SU-DHL-6 (cell line): ENCODE data around the gene HSPD1.
"Not testable (repeated sequence)": the region's sequence is repeated elsewhere in the genome, so short reads cannot be mapped to it uniquely, and the experiment has no call there.

ENCODE experiments used
- EZH2phosphoT487 ChIP-seq: fragments of 200-600 bp; sonication (generic), shearing (Covaris generic); conservative IDR thresholded peaks from 2 replicates; pipeline ENCODE4 v1.6.1; 2018; ENCODE audit warnings: mild to moderate bottlenecking, antibody characterized with exemption, low read length, moderate library complexity, mixed read lengths
- TF ChIP-seq, protein P1 (sequence below): fragments of 200-600 bp; sonication (generic); IDR thresholded peaks from one replicate; pipeline ENCODE4 v1.5.1; 2017; ENCODE audit warnings: antibody characterized with exemption, mild to moderate bottlenecking, low read length, moderate library complexity; ENCODE audit not compliant: insufficient read depth, poor library complexity, severe bottlenecking

DNA sequence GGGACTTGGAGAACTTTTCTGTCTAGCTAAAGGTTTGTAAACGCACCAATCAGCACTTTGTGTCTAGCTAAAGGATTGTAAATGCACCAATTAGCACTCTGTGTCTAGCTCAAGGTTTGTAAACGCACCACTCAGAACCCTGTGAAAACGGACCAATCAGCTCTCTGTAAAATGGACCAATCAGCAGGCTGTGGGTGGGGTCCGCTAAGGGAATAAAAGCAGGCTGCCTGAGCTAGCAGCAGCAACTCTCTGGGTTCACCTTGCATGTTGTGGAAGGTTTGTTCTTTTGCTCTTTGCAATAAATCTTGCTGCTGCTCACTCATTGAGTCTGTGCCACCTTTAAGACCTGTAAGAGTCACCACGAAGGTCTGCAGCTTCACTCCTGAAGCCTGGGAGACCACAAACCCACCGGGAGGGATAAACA is 48.7 kb downstream of the HSPD1 start:
- TF ChIP-seq, protein P1, sequence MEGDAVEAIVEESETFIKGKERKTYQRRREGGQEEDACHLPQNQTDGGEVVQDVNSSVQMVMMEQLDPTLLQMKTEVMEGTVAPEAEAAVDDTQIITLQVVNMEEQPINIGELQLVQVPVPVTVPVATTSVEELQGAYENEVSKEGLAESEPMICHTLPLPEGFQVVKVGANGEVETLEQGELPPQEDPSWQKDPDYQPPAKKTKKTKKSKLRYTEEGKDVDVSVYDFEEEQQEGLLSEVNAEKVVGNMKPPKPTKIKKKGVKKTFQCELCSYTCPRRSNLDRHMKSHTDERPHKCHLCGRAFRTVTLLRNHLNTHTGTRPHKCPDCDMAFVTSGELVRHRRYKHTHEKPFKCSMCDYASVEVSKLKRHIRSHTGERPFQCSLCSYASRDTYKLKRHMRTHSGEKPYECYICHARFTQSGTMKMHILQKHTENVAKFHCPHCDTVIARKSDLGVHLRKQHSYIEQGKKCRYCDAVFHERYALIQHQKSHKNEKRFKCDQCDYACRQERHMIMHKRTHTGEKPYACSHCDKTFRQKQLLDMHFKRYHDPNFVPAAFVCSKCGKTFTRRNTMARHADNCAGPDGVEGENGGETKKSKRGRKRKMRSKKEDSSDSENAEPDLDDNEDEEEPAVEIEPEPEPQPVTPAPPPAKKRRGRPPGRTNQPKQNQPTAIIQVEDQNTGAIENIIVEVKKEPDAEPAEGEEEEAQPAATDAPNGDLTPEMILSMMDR, result not testable (repeated sequence)
- TF ChIP-seq EZH2phosphoT487, result not testable (repeated sequence)
